Astrocyte (in vitro differentiated cells and primary cell): ENCODE data around the gene PTPRD.

Source experiments
- CTCF ChIP-seq: IDR thresholded peaks from 2 replicates; pipeline ENCODE4 v1.5.1; 2011; ENCODE audit warnings: low read depth, mild to moderate bottlenecking, inconsistent platforms, low read length, moderate library complexity; ENCODE audit not compliant: insufficient read depth
- EZH2 ChIP-seq: IDR thresholded peaks from 2 replicates; pipeline ENCODE4 v1.6.1; 2012; ENCODE audit warnings: mild to moderate bottlenecking, low read length, inconsistent platforms; ENCODE audit not compliant: insufficient read depth

GRCh38 chr9:9223175-9223574, 1389.6 kb downstream of the PTPRD start:
- no peak for TF ChIP-seq CTCF
- no peak for TF ChIP-seq EZH2
